Activated T-helper 17 cell treated with anti-CD3 and anti-CD28 coated beads, Interleukin-2, amount 50 U/mL, for 72 hours (primary cell): ENCODE measurements around the gene NUP210L. TPM values are rescaled to one million over a fixed set of nuclear protein-coding genes. Genes with fewer than 3 reads are reported as not detected.
"Not testable (repeated sequence)": the region's sequence is repeated elsewhere in the genome, so short reads cannot be mapped to it uniquely, and the experiment has no call there.

ENCODE experiments used
- ATAC-seq: fragments of 150-1000 bp; cut with Tn5 transposase; replicated peaks from 2 replicates; pipeline ENCODE4 v1.10.0; 2021; ENCODE audit warnings: mild to moderate bottlenecking, moderate library complexity
- H3K27ac Mint-ChIP-seq: one replicate; pipeline ENCODE4 v1.8.0; 2022; ENCODE audit warnings: mixed read lengths
- H3K27me3 Mint-ChIP-seq: one replicate; pipeline ENCODE4 v1.8.0; 2022; ENCODE audit warnings: mixed read lengths
- H3K36me3 Mint-ChIP-seq: one replicate; pipeline ENCODE4 v1.8.0; 2022; ENCODE audit warnings: low read depth, mild to moderate bottlenecking, mixed read lengths
- H3K4me1 Mint-ChIP-seq: one replicate; pipeline ENCODE4 v1.8.0; 2022; ENCODE audit warnings: mixed read lengths
- H3K4me3 Mint-ChIP-seq: one replicate; pipeline ENCODE4 v1.8.0; 2022; ENCODE audit warnings: mild to moderate bottlenecking, mixed read lengths
- H3K9me3 Mint-ChIP-seq: one replicate; pipeline ENCODE4 v1.8.0; 2022; ENCODE audit warnings: mixed read lengths
- total RNA-seq, 2 donors: library from RNA; stranded (reverse); gene quantifications; one replicate each; pipeline ENCODE4 v1.2.3, GENCODE V29; 2022

Gene NUP210L
- total RNA-seq, 2 donors from 2014 or later = 0.04 to 0.24 TPM

DNA sequence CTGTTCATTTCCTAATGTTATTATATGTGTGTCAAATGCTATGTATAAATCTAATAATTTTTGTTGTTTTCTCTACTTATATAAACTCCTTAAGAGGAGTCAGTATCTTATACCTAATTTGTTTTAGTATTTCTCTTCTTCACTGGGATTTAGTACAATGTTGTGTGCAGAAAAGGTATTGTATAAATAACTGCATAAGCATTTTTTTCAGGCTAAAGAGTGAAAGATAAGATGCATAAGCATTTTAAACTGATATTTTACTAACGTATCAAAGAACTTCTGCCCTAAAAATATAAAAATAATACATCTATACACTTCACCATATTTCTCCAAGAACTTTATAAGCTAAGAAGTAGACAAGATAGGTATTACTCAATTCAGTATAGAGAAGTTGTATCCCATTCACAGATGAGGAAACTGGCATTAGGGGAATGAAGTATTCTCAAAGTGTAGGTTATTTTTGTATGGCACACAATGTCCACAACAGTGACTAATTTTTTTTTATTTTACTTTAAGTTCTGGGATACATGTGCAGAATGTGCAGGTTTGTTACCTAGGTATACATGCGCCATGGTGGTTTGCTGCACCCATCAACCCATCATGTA lies 59.3 kb downstream of the NUP210L start:
- H3K9me3 Mint-ChIP-seq = no peaks in the 10 kb centered on the region

DNA sequence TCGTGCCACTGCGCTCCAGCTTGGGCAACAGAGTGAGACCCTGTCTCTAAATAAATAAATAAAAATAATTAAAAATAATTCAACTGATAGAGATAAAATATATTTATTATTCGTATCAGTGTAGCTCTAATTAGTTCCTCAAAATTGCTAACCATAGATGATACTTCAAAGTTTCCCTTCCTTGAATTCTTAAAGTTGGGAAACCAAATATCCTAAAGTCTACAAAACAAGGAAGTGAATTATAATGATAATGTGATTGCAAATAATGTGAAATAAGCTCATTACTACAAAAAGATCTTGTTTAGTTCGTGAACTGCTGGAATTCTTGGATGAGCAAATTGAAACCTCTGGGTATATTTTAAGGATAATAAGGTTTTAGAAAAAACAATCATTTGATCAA lies 60.5 kb downstream of the NUP210L start:
- no peak for ATAC-seq
- Mint-ChIP-seq H3K27ac (no peak overlapping the region), H3K4me1 (no peaks in the 10 kb centered on the region), H3K9me3 (no peaks in the 10 kb centered on the region), H3K27me3 (no peaks in the 10 kb centered on the region), H3K4me3 (no peak overlapping the region), H3K36me3 (no peaks in the 10 kb centered on the region)

More for the DNA sequence above, 59.3 kb downstream of the NUP210L start:
- Mint-ChIP-seq H3K4me1 (no peaks in the 10 kb centered on the region), H3K27ac (no peak overlapping the region), H3K27me3 (no peaks in the 10 kb centered on the region), H3K36me3 (no peaks in the 10 kb centered on the region), H3K4me3 (no peak overlapping the region)
- no peak for ATAC-seq

DNA sequence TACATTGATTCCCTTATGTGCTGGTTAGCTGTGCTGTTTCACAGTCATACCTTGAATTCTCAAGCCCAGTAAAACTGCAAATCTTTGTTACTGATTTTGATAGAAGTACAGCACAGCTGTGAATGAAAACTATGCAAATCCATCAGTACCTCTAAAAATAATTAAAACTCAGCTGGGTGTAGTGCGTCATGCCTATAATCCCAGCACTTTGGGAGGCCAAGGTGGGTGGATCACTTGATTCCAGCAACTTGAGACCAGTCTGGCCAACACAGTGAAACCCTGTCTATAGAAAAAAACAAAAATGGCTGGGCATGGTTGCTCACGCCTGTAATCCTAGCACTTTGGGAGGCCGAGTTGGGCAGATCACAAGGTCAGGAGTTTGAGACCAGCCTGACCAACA lies 61.2 kb downstream of the NUP210L start:
- no peaks in the 10 kb centered on the region for H3K27me3 Mint-ChIP-seq
- no peak overlapping the region for H3K27ac Mint-ChIP-seq
- no peak for ATAC-seq
- no peaks in the 10 kb centered on the region for H3K9me3 Mint-ChIP-seq
- H3K4me3 Mint-ChIP-seq = no peak overlapping the region
- H3K36me3 Mint-ChIP-seq = no peaks in the 10 kb centered on the region
- H3K4me1 Mint-ChIP-seq = no peaks in the 10 kb centered on the region

DNA sequence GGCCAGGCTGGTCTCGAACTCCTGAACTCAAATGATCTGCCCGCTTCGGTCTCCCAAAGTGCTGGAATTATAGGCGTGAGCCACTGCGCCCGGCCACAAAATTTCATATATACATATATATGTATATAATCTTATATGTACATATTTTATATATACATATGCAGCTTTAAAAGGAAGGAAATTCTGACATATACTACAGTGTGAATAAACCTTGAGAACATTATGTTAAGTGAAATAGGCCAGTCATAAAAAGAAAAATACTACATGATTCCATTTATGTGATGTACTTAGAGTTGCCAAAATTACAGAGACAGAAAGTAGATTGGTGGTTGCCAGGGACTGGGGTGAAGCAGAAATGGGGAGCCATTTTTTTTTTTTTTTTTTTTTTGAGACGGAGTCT lies 63.2 kb downstream of the NUP210L start:
- Mint-ChIP-seq H3K36me3 (no peaks in the 10 kb centered on the region), H3K4me3 (no peak overlapping the region), H3K4me1 (no peaks in the 10 kb centered on the region), H3K9me3 (no peaks in the 10 kb centered on the region), H3K27ac (no peak overlapping the region), H3K27me3 (no peaks in the 10 kb centered on the region)
- ATAC-seq = no peak

DNA sequence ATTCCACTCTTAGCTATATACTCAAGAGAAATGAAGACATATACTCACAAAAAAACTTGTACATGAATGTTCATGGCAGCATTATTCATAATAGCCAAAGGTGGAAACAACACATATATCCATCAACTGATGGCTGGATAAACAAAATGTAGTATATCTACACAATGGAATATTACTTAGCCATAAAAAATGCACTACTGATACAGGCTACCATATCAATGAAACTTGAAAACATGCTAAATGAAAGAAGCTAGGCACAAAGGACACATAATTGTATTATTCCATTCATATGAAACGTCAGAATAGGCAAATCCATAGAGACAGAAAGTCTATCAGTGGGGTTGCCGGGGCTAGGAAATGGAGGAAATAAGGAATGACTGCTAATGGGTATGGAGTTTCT lies 67.3 kb downstream of the NUP210L start:
- no peaks in the 10 kb centered on the region for H3K9me3 Mint-ChIP-seq
- H3K4me1 Mint-ChIP-seq = no peaks in the 10 kb centered on the region
- no peak overlapping the region for H3K27ac Mint-ChIP-seq
- H3K36me3 Mint-ChIP-seq = no peaks in the 10 kb centered on the region
- no peaks in the 10 kb centered on the region for H3K27me3 Mint-ChIP-seq
- H3K4me3 Mint-ChIP-seq = no peak overlapping the region
- no peak for ATAC-seq

- H3K9me3 Mint-ChIP-seq, H3K27ac Mint-ChIP-seq, ATAC-seq: not testable (repeated sequence)
Measured at GRCh38 chr1:154083057-154083456, 71.8 kb downstream of the NUP210L start.

DNA sequence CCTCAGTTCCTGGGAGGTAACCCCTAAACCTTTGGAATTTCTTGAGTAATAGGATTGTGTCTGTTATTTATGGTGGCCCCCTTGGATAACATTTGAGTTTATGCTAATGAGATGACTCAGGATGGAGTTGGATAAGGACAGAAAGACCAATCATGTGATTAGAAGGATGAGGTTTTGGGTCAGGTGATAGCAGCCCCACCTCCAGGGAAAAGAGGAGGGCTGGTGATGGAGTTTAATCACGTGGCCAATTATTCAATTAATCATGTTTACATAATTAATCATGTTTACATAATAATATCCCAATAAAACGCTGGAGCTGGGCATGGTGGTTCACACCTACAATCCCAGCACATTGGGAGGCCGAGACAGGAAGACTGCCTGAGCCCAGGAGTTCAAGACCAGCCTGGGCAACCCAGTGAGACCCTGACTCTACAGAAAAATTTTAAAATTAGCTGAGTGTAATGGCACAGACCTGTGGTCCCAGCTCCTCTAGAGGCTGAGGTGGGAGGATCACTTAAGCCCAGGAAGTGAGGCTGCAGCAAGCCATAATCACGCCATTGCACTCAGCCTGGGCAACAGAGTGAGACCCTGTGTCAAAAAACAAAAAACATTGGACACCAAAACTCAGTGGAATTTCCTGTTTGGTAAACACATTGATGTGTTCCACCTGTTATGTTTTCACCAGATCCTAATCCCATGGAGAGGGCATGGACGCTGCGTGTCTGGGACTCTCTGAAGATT lies 73.3 kb downstream of the NUP210L start:
- no peak overlapping the region for H3K4me3 Mint-ChIP-seq
- no peak overlapping the region for H3K27ac Mint-ChIP-seq
- peaks cover 2% of the 10 kb centered on the region for H3K9me3 Mint-ChIP-seq
- H3K4me1 Mint-ChIP-seq = no peaks in the 10 kb centered on the region
- H3K36me3 Mint-ChIP-seq = no peaks in the 10 kb centered on the region
- no peak for ATAC-seq
- no peaks in the 10 kb centered on the region for H3K27me3 Mint-ChIP-seq

More at GRCh38 chr1:154083057-154083456, 71.8 kb downstream of the NUP210L start:
- H3K27me3 Mint-ChIP-seq, H3K4me1 Mint-ChIP-seq, H3K36me3 Mint-ChIP-seq, H3K4me3 Mint-ChIP-seq: not testable (repeated sequence)

- ATAC-seq = no peak
- Mint-ChIP-seq H3K36me3 (no peaks in the 10 kb centered on the region), H3K27me3 (peaks cover 4% of the 10 kb centered on the region), H3K4me3 (no peak overlapping the region), H3K27ac (no peak overlapping the region), H3K4me1 (no peaks in the 10 kb centered on the region), H3K9me3 (peaks cover 5% of the 10 kb centered on the region)
Measured at GRCh38 chr1:154076413-154076812, 78.5 kb downstream of the NUP210L start.

- no peak for ATAC-seq
- Mint-ChIP-seq H3K4me3 (no peak overlapping the region), H3K27me3 (peaks cover 4% of the 10 kb centered on the region), H3K36me3 (no peaks in the 10 kb centered on the region), H3K4me1 (no peaks in the 10 kb centered on the region), H3K9me3 (peaks cover 5% of the 10 kb centered on the region), H3K27ac (no peak overlapping the region)
Measured at GRCh38 chr1:154075746-154076145, 79.1 kb downstream of the NUP210L start.

GRCh38 chr1:154062309-154062708 lies 92.6 kb downstream of the NUP210L start:
- Mint-ChIP-seq H3K9me3 (no peaks in the 10 kb centered on the region), H3K27ac (no peak overlapping the region), H3K27me3 (peaks cover 14% of the 10 kb centered on the region), H3K4me3 (no peak overlapping the region), H3K36me3 (no peaks in the 10 kb centered on the region), H3K4me1 (no peaks in the 10 kb centered on the region)
- no peak for ATAC-seq

- not testable (repeated sequence) for H3K4me3 Mint-ChIP-seq, H3K27me3 Mint-ChIP-seq, ATAC-seq, H3K9me3 Mint-ChIP-seq, H3K27ac Mint-ChIP-seq, H3K4me1 Mint-ChIP-seq, H3K36me3 Mint-ChIP-seq
Measured at GRCh38 chr1:154047436-154047835, 107.4 kb downstream of the NUP210L start.

DNA sequence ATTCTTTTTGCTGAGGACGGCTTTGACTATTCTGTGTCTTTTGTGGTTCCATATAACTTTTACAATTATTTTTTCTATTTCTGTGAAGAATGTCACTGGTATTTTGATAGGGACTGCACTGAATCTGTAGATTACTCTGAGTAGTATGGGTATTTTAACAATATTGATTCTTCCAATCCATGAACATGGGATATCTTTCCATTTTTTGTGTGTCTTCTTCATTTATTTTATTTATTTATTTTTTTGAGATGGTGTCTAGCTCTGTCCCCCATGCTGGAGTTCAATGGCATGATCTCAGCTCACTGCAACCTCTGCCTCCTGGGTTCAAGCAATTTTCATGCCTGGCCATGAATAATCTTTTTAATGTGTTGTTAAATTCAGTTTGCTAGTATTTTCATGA lies 121.2 kb downstream of the NUP210L start:
- not testable (repeated sequence) for ATAC-seq, H3K27me3 Mint-ChIP-seq, H3K4me1 Mint-ChIP-seq, H3K9me3 Mint-ChIP-seq, H3K36me3 Mint-ChIP-seq, H3K4me3 Mint-ChIP-seq, H3K27ac Mint-ChIP-seq

DNA sequence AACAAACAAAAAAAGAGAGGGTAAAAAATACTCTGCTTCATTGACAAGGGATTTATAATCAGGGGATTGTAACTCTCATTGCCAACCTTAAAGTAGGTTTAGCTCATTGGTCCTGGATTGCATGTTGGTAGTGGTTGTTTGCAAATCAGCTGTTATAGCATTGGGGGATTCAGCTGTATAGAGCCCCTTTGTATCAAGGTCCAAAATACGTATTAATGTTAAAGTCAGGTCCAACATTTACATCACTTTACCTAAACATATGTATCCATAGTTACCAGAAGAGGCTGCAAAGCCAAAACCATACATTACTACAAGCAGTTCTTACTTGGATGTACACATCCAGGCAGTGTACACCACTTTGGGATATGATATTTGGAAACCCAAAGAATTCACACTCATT lies 134.9 kb downstream of the NUP210L start:
- no peak for ATAC-seq
- Mint-ChIP-seq H3K27me3 (no peaks in the 10 kb centered on the region), H3K9me3 (no peaks in the 10 kb centered on the region), H3K36me3 (no peaks in the 10 kb centered on the region), H3K27ac (no peak overlapping the region), H3K4me3 (no peak overlapping the region), H3K4me1 (no peaks in the 10 kb centered on the region)

DNA sequence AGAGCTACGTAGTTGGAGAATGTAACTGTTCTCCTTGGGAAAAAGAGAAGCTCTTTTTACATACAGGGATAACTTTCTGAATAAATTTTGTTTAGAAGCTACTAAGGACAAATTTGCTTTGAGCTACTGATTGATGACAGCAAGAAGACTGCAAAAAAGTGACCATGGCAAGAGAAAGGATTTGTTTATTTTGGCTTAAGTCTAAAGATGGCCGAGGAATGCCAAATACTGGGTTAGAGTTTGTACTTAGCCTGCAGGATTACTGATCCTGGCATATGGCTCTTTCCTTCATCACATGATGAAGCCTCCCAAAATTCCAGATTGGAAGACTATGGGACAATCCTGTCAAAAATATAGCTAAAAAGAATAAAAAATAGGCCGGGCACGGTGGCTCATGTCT lies 135.6 kb downstream of the NUP210L start:
- H3K4me3 Mint-ChIP-seq = no peak overlapping the region
- H3K27ac Mint-ChIP-seq = no peak overlapping the region
- H3K27me3 Mint-ChIP-seq = no peaks in the 10 kb centered on the region

GRCh38 chr1:154014154-154014907 lies 140.5 kb downstream of the NUP210L start:
- Mint-ChIP-seq H3K4me3 (no peak overlapping the region), H3K27ac (no peak overlapping the region), H3K9me3 (no peaks in the 10 kb centered on the region), H3K4me1 (no peaks in the 10 kb centered on the region), H3K27me3 (no peaks in the 10 kb centered on the region), H3K36me3 (no peaks in the 10 kb centered on the region)
- peak; percentile 73 for ATAC-seq

More for the DNA sequence above, 135.6 kb downstream of the NUP210L start:
- Mint-ChIP-seq H3K4me1 (no peaks in the 10 kb centered on the region), H3K9me3 (no peaks in the 10 kb centered on the region), H3K36me3 (no peaks in the 10 kb centered on the region)
- ATAC-seq = no peak
